ENCODE data around the gene TNN. TPM values are rescaled to one million over a fixed set of nuclear protein-coding genes. Genes with fewer than 3 reads are reported as not detected.

The TNN gene
- total and polyA plus RNA-seq, 2 experiments from 2014 or later: not detected

DNA sequence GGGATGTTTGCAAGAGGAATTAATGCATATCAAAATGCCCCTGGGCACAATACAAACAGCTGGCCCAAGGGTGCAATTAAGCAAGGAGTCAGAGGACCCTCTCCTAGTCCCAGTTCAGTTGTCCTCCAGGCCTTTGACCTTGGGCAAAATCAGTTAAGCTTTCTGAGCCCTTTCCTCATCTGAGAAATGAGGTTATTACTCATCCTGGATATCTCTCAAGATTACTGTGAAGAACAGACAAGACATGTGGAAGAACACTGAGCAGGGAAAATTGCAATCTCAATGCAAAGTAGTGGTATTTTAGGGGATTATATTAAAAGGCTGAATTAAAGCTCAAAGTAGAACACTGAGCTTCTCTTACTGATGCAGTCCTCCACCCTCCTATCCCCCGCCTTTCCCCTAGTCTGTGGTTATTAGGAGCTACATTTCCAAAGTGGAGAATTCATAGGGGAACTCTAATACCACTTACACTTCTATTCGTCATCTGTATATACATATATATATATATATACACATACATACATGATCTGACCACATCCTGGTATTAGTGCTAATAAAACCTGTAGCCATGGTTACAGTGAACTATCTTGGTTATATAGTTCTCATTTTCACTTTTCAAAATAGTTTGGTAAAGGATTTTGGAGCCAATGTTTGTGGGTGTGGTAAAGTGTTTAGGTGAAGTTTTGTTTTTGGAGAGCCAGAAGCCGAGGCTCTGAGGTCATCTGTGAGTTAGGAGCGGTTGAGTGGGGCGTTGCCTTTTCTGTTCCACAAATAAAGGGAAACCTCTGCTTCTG, 106.9 kb downstream of the TNN start:
- WGBS, 2 experiments (ENCODE audit: low coverage in 1 of 2, low lambda C conversion rate in 2 of 2, missing lambda C conversion rate in 2 of 2): 41 to 53% methylated on average over 5 of the region's 5 CpGs
- H2AFZ ChIP-seq: no peak overlapping the region

DNA sequence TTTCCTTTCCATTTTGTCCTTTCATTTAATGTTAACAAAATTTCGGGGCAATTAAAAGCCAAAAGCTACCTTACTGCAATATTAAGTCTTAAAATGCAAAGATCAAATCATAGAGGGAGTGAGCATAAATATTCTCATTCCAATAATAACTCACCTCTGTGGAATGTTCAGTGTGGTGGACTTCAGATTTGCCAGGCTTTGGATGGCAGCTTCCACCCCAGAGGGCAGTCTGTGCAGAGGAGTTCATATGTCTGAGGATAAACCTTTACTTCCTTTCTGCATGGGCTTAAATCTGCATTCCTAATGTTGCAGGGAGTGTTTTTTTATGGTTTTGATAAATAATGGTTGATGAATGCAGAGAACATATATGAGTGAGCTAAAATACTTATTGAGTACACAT, 108.6 kb downstream of the TNN start:
- in situ Hi-C loops (cut with MboI): no loop called here

More for the DNA sequence above, 106.9 kb downstream of the TNN start:
- H3K4me1 ChIP-seq (ENCODE audit: insufficient read depth): no peaks in the 10 kb centered on the region
- H3K9ac ChIP-seq: no peak overlapping the region
- no peak for DNase-seq
- no peaks in the 10 kb centered on the region for H3K27me3 ChIP-seq (replicated peaks; ENCODE audit: insufficient read depth)
- in situ Hi-C loops (cut with MboI): loop anchor here (25.0 kb wide), 1 partner anchor 1663 kb away; no protein-coding TSS in a partner anchor
- no peaks in the 10 kb centered on the region for H3K9me3 ChIP-seq (ENCODE audit: low read depth)
- H3K79me2 ChIP-seq (ENCODE audit: insufficient read depth): no peaks in the 10 kb centered on the region
- no peaks in the 10 kb centered on the region for H3F3A ChIP-seq (ENCODE audit: insufficient read depth)
- TF ChIP-seq EZH2 (IDR thresholded peaks at IDR 0.05; ENCODE audit: insufficient read depth, poor library complexity, severe bottlenecking) (no peak), EZH2phosphoT487 (IDR thresholded peaks at IDR 0.05; ENCODE audit: insufficient read depth, low read depth) (no peak)
- no peak overlapping the region for H3K27ac ChIP-seq
- no peaks in the 10 kb centered on the region for H4K20me1 ChIP-seq (ENCODE audit: insufficient read depth)
- H3K36me3 ChIP-seq (ENCODE audit: low read depth): no peaks in the 10 kb centered on the region
- H3K4me2 ChIP-seq (ENCODE audit: unreplicated experiment): no peak overlapping the region
- no peak overlapping the region for H3K4me3 ChIP-seq
- H3K9me2 ChIP-seq (ENCODE audit: insufficient read depth): no peaks in the 10 kb centered on the region

DNA sequence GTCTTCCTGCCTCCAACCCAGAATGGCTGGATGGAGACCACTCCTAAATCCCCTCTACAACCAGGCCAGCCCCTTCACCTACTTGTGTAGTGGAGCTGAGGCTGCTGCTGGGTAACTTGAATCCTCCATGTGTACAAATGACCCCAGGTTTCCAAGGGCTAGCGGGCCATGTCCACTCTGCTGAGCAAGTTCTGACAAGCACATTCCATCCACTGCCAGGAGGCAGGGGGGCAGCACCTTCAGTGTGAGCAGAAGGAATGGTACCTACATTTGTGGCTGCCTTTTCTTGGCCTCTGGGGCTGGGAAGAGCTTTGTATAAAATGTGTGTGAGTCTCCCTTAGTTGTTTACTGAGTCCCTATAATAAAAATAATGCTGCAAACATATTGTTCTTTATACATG, 110.4 kb downstream of the TNN start:
- no peaks in the 10 kb centered on the region for H4K20me1 ChIP-seq (ENCODE audit: insufficient read depth)
- no peaks in the 10 kb centered on the region for H3K4me1 ChIP-seq (ENCODE audit: insufficient read depth)
- H3K36me3 ChIP-seq (ENCODE audit: low read depth): no peaks in the 10 kb centered on the region
- H3K4me3 ChIP-seq: no peak overlapping the region
- no peaks in the 10 kb centered on the region for H3K9me3 ChIP-seq (ENCODE audit: low read depth)
- in situ Hi-C loops (cut with MboI): no loop called here
- no peaks in the 10 kb centered on the region for H3K27me3 ChIP-seq (replicated peaks; ENCODE audit: insufficient read depth)
- DNase-seq: no peak
- no peaks in the 10 kb centered on the region for H3F3A ChIP-seq (ENCODE audit: insufficient read depth)
- H2AFZ ChIP-seq: no peak overlapping the region
- no peaks in the 10 kb centered on the region for H3K79me2 ChIP-seq (ENCODE audit: insufficient read depth)
- H3K27ac ChIP-seq: no peak overlapping the region
- no peak overlapping the region for H3K9ac ChIP-seq
- H3K4me2 ChIP-seq (ENCODE audit: unreplicated experiment): no peak overlapping the region
- 70 to 88% methylated on average over 1 of the region's 1 CpG for WGBS, 2 experiments (ENCODE audit: low coverage in 1 of 2, low lambda C conversion rate in 2 of 2, missing lambda C conversion rate in 2 of 2)
- TF ChIP-seq EZH2phosphoT487 (IDR thresholded peaks at IDR 0.05; ENCODE audit: insufficient read depth, low read depth) (no peak), EZH2 (IDR thresholded peaks at IDR 0.05; ENCODE audit: insufficient read depth, poor library complexity, severe bottlenecking) (no peak)
- H3K9me2 ChIP-seq (ENCODE audit: insufficient read depth): no peaks in the 10 kb centered on the region

More for the DNA sequence above, 108.6 kb downstream of the TNN start:
- Histone ChIP-seq H3K4me3 (no peak overlapping the region), H3K36me3 (ENCODE audit: low read depth) (no peaks in the 10 kb centered on the region), H3K4me2 (ENCODE audit: unreplicated experiment) (no peak overlapping the region), H4K20me1 (ENCODE audit: insufficient read depth) (no peaks in the 10 kb centered on the region), H3K79me2 (ENCODE audit: insufficient read depth) (no peaks in the 10 kb centered on the region), H3K4me1 (ENCODE audit: insufficient read depth) (no peaks in the 10 kb centered on the region), H3K9me2 (ENCODE audit: insufficient read depth) (no peaks in the 10 kb centered on the region), H3K27me3 (replicated peaks; ENCODE audit: insufficient read depth) (no peaks in the 10 kb centered on the region), H3F3A (ENCODE audit: insufficient read depth) (no peaks in the 10 kb centered on the region), H3K27ac (no peak overlapping the region), H3K9ac (no peak overlapping the region), H2AFZ (no peak overlapping the region), H3K9me3 (ENCODE audit: low read depth) (no peaks in the 10 kb centered on the region)
- no peak for DNase-seq
- no peak for TF ChIP-seq EZH2 (IDR thresholded peaks at IDR 0.05; ENCODE audit: insufficient read depth, poor library complexity, severe bottlenecking)
- no peak for TF ChIP-seq EZH2phosphoT487 (IDR thresholded peaks at IDR 0.05; ENCODE audit: insufficient read depth, low read depth)
- WGBS, 2 experiments (ENCODE audit: low coverage in 1 of 2, low lambda C conversion rate in 2 of 2, missing lambda C conversion rate in 2 of 2): 7 to 13% methylated on average over 1 of the region's 1 CpG

DNA sequence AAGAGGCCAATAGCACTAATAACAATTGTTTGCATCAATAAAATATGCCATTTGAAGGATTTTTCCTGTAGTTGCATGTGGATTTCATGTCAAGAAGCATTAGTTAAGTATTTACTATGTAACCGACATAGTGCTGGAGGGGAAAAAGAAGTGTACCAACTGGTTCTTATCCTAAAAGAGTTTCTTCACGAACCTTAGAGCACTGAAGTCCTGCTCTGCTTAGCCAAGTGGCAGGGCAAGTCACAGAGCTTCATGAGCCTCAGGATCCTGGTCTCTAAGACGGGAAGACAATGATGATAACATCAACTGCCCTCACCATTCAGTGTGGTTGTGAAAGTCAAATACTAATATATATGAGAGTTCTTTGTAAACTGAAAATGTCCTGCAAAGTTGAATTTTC, 110.8 kb downstream of the TNN start:
- 28 to 29% methylated on average over 3 of the region's 3 CpGs for WGBS, 2 experiments (ENCODE audit: low coverage in 1 of 2, low lambda C conversion rate in 2 of 2, missing lambda C conversion rate in 2 of 2)
- in situ Hi-C loops (cut with MboI): no loop called here

More for the DNA sequence above, 110.8 kb downstream of the TNN start:
- Histone ChIP-seq H4K20me1 (ENCODE audit: insufficient read depth) (no peaks in the 10 kb centered on the region), H3K36me3 (ENCODE audit: low read depth) (no peaks in the 10 kb centered on the region), H2AFZ (no peak overlapping the region), H3K79me2 (ENCODE audit: insufficient read depth) (no peaks in the 10 kb centered on the region), H3F3A (ENCODE audit: insufficient read depth) (no peaks in the 10 kb centered on the region), H3K27me3 (replicated peaks; ENCODE audit: insufficient read depth) (no peaks in the 10 kb centered on the region), H3K4me1 (ENCODE audit: insufficient read depth) (no peaks in the 10 kb centered on the region), H3K4me3 (no peak overlapping the region), H3K9me3 (ENCODE audit: low read depth) (no peaks in the 10 kb centered on the region), H3K9me2 (ENCODE audit: insufficient read depth) (no peaks in the 10 kb centered on the region), H3K27ac (no peak overlapping the region), H3K4me2 (ENCODE audit: unreplicated experiment) (no peak overlapping the region), H3K9ac (no peak overlapping the region)
- no peak for DNase-seq
- no peak for TF ChIP-seq EZH2 (IDR thresholded peaks at IDR 0.05; ENCODE audit: insufficient read depth, poor library complexity, severe bottlenecking)
- TF ChIP-seq EZH2phosphoT487 (IDR thresholded peaks at IDR 0.05; ENCODE audit: insufficient read depth, low read depth): no peak
